Measurements from ENCODE around the gene GABRR2.

The GABRR2 gene

DNA sequence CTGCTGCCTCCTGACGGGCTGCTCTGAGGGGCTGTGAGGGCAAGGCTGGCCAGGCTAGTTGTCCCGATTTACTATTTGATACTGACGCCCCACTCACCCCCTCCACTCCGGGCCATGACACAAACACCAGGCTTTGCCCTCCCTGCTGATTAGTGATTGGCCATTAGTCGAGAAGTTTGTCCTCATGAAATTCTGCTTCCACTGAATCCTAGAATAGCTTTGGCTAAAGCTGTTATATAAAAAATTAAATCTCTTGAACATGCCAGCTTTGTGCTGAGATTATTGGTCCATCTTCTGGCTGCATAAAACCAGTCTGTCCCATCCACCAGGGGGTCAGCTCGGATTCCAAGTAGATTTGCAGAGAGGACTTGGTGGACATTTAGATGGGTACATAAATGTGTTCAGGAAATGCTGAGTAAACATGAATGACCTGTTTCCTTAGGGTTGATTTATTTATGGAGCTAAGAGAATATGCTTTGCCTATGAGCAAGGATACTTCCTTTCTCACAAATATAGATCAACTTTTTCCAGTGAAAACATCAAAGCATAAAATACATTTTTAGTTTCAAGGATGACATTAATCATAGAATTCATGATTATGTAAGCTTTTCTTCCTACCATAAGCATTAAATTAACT, at the start of gene GABRR2:
GABRR2 (minus strand) TSS at position 51 of the 637 bp plus-strand sequence. CDS start 134 bp downstream, outside the sequence.
- TF ChIP-seq, protein P1, sequence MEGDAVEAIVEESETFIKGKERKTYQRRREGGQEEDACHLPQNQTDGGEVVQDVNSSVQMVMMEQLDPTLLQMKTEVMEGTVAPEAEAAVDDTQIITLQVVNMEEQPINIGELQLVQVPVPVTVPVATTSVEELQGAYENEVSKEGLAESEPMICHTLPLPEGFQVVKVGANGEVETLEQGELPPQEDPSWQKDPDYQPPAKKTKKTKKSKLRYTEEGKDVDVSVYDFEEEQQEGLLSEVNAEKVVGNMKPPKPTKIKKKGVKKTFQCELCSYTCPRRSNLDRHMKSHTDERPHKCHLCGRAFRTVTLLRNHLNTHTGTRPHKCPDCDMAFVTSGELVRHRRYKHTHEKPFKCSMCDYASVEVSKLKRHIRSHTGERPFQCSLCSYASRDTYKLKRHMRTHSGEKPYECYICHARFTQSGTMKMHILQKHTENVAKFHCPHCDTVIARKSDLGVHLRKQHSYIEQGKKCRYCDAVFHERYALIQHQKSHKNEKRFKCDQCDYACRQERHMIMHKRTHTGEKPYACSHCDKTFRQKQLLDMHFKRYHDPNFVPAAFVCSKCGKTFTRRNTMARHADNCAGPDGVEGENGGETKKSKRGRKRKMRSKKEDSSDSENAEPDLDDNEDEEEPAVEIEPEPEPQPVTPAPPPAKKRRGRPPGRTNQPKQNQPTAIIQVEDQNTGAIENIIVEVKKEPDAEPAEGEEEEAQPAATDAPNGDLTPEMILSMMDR (IDR thresholded peaks at IDR 0.05), result no peak

DNA sequence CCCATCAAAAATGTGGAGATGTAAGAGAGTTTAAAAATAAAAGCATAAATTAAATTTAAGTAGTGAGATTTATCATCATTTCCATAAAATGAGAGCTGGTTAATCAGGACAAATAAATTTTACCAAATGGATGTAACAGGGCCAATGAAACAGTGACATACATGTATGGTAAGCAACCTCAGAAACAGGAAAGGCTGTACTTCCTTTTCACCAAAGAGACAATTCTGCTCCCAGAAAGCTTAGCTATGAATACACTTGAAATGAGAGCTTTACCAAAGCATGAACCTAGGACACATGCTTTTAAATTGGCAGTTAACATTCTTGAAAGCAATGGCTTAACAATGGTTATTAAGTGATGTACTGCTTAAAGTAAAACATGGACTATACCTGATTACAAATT, 49.5 kb upstream of the GABRR2 start:
- TF ChIP-seq, protein P1 (IDR thresholded peaks at IDR 0.05), result no peak

DNA sequence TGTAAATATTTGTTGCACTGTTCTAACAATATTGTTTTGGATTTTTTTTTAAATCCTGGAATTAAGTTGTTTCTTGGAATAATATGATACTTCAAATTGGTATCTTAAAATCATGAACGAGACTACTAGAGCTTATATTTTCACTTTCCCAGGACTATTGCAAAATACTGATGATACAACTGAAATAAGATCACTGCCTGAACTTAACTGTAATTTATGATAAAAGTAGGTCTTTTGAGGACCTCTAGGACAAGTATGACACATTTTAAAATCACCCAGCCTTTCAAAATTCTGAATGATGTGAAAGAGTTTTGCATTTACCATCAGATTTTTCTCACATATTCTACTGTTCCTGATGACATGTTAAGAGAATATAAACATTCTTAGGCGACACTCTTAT, 46.1 kb upstream of the GABRR2 start:
- TF ChIP-seq, protein P1 (IDR thresholded peaks at IDR 0.05), result no peak

DNA sequence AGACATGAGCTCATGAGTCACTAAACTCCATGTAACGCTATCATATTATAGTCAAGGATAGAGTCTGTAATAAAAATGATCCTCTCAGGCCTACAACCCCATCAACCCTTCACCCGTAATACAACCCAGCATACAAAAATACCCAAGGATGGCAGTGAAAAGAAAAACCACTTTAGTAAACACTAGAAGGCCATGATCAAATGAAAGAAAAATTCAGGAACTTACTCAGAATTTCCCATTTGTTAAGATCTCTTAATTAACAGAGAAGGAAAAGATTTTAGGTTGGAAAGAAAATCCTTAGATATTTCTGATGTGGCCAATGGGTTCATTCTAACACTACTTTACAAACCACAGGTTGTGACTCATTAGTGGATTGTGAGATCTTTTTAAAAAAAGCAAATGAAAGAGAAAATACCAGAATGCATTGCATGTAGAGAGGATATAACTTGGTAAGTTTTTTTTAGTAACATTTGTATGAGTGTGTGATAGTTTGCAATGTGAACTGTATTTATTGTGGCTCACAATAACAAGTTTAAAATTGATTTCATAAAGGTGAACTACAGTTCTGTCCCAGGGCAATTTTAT, 45.4 kb upstream of the GABRR2 start:
- TF ChIP-seq, protein P1 (IDR thresholded peaks at IDR 0.05), result no peak

DNA sequence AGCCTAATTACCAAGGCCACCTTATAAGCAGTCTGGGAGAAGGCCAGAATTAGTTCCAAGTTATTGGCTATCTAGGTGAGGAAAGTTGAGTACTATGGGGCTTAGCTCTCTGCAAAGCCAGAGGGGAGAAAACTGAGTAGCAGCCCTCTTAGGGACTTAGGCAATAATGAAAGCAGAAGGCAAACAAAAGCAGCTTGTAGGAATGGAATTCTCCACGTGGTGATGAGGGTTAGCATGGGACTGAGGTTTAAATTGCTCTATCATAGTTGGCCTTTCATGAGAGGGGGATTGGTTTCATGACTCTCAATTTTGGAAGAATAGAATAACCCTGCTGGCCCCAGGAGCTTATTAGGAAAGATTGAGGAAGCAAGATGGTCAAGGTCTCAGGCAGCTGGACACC, 44.5 kb upstream of the GABRR2 start:
- TF ChIP-seq, protein P1 (IDR thresholded peaks at IDR 0.05), result no peak

DNA sequence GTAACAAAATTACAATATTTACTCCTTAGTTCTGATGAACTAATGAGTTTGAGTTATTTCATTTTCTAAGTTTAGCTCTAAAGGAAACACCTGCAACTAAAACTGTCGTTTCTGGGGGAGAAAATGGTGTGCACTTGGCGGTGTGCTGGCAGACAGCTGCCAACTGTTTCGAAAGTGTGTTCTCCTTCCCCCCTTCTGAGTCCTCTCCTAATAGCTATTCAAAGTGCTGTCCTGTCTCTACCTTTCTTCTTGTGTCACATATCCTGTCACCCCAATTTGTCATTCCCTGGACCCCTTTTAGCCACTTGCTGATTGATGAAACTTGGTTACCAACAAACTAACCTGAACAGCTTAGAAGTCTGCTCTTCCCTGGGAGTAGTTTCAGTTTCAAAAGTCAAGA, 42.3 kb upstream of the GABRR2 start:
- TF ChIP-seq, protein P1 (IDR thresholded peaks at IDR 0.05), result no peak

DNA sequence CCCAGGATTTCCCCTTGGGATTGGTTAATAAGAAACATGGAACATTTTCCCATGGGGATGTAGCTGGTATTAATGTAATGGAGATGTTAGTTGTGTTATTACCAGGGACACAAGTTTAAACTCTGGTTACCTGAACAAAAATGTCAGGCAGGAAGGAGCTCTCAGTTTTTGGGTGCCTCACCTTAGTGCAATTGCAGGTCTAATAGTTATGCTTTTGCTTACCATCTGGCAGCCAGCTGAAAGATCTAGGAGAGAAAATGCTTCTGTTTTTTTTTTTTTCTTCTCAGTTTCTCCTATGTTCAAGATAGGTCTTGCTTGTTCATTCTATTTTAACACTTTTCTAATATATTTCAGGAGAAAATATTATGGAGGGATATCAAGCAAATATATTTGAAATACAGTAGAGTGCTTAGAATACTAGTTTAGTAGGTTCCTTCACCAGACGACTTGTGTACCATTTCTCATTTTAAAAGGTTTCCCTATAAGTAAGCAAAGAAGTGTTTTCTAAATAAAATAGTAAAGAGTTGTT, 41.6 kb upstream of the GABRR2 start:
- TF ChIP-seq, protein P1 (IDR thresholded peaks at IDR 0.05), result no peak

All from LNCAP (cell line).